Kidney (tissue), 14 donors: ENCODE measurements around the gene SMC3. TPM values are rescaled to one million over a fixed set of nuclear protein-coding genes. Genes with fewer than 3 reads are reported as not detected.

Experiments
- DNase-seq, 5 donors: peaks; one replicate each; pipeline ENCODE4 v3.0.0-alpha.2; 2013 to 2020
- FAIRE-seq: peaks from 2 replicates; lab custom pipeline; 2012; peaks lifted over from hg19 to GRCh38; lab: Jason Lieb, UNC
- H3K27ac ChIP-seq, 2 donors: one replicate each; pipeline ENCODE4 v1.7.0; 2013; ENCODE audit warnings: low read depth in 2 of 2, low read length in 2 of 2, inconsistent platforms in 1 of 2
- H3K27me3 ChIP-seq: one replicate; pipeline ENCODE4 v1.7.1; 2013; ENCODE audit warnings: low read length, inconsistent platforms; ENCODE audit not compliant: control insufficient read depth, insufficient read depth
- H3K36me3 ChIP-seq, 3 donors: one replicate each; pipeline versions ENCODE4 v1.7.0 to v1.7.1; 2013; ENCODE audit warnings: low read length in 3 of 3, control low read depth in 1 of 3, inconsistent platforms in 1 of 3; ENCODE audit not compliant: insufficient read depth in 3 of 3, control insufficient read depth in 2 of 3
- H3K4me1 ChIP-seq, 3 donors: one replicate each; pipeline versions ENCODE4 v1.7.0 to v1.7.1; 2013; ENCODE audit warnings: low read length in 3 of 3, inconsistent platforms in 1 of 3, low read depth in 1 of 3; ENCODE audit not compliant: control insufficient read depth in 2 of 3, insufficient read depth in 2 of 3
- H3K4me3 ChIP-seq, 3 donors: one replicate each; pipeline versions ENCODE4 v1.7.0 to v1.8.1; 2013; ENCODE audit warnings: low read length in 3 of 3, control low read depth in 1 of 3, inconsistent platforms in 1 of 3
- H3K9ac ChIP-seq, 3 donors: one replicate each; pipeline versions ENCODE4 v1.7.0 to v1.7.1; 2013; ENCODE audit warnings: low read length in 3 of 3, control low read depth in 1 of 3, inconsistent platforms in 1 of 3
- H3K9me3 ChIP-seq, 3 donors: one replicate each; pipeline versions ENCODE4 v1.7.0 to v1.7.1; 2013; ENCODE audit warnings: low read length in 3 of 3, control low read depth in 1 of 3, inconsistent platforms in 1 of 3; ENCODE audit not compliant: control insufficient read depth in 2 of 3, insufficient read depth in 1 of 3
- CTCF ChIP-seq: IDR thresholded peaks from 3 replicates; pipeline ENCODE4 v1.5.1; 2012; ENCODE audit warnings: mild to moderate bottlenecking, moderate library complexity, borderline replicate concordance; ENCODE audit not compliant: insufficient read depth; ENCODE audit errors: extremely low read depth
- intact Hi-C: fragments of 100-400 bp; cut with DNase I; formaldehyde crosslinking; loops from one replicate; pipeline ENCODE4 v1.11.1; 2022
- polyA plus RNA-seq: library from polyadenylated mRNA; stranded (reverse); fragments of 350-450 nt; fragmentation: Illumina TruSeq; extraction: RNeasy Lipid Tissue Mini Kit (QIAGEN cat#74804); gene quantifications from one replicate; pipeline ENCODE4 v1.2.3, GENCODE V29; 2014; ENCODE audit warnings: low read depth, low replicate concordance; ENCODE audit not compliant: insufficient read depth
- total RNA-seq: library from RNA; stranded (reverse); fragmentation: NEBNext Ultra II Directional; extraction: Animal tissue kit (Norgen Biotek cat#: 25700); gene quantifications from one replicate; pipeline ENCODE4 v1.2.1, GENCODE V29; 2021
- donor health status: control.
- donor health status: control.
- donor health status: control.
- donor health status: control.
- donor health status: control.
- donor health status: DM: yes; HTN: yes; CAD: no.
- donor health status: Normal renal cell carcinoma (clear cell type).

Gene SMC3
- total and polyA plus RNA-seq, 2 donors from 2014 or later = 13.9 to 29.6 TPM

GRCh38 chr10:110546499-110547110 lies 20.9 kb upstream of the SMC3 start:
- no peak for TF ChIP-seq CTCF
- no peaks in the 10 kb centered on the region for H3K9me3 ChIP-seq
- H3K27me3 ChIP-seq = peaks cover 2% of the 10 kb centered on the region
- no peak for FAIRE-seq
- H3K9ac ChIP-seq = no peak overlapping the region
- H3K36me3 ChIP-seq = no peaks in the 10 kb centered on the region
- intact Hi-C loops = loop anchor here (5.0 kb wide), 1 partner anchor 234 kb away; no protein-coding TSS in a partner anchor
- no peak overlapping the region for H3K27ac ChIP-seq
- no peak overlapping the region for H3K4me3 ChIP-seq
- no peaks in the 10 kb centered on the region for H3K4me1 ChIP-seq
- no peak for DNase-seq

DNA sequence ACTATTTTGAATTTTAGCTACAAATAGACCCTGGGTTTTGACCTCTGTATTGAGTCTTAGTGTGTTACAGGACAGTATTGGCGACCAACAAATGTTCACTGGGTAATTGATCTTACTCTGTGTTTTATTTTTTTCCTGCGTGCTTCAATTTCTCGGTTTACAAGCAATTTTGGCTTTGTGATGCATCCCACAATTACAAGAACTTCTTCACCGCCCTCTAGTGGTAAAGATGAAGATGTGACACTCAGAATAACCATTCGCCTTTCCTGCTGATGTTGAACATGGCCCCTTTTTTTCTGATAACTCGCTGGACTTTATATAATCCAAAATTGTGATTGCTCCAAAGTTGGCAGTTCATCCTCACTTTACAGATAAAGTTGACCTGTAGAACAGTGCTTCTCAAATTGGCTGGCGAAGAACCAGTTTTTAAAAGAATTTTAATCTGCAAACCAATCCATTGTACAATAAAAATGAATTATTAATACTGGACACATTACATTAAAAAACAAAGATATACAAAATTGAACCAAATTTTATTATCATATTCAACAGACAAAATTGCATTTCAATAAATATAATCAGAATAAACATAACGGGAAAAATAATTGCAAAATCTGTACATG lies 20.2 kb upstream of the SMC3 start:
- H3K27ac ChIP-seq = no peak overlapping the region
- no peaks in the 10 kb centered on the region for H3K4me1 ChIP-seq
- intact Hi-C loops = loop anchor here (5.0 kb wide), 1 partner anchor 235 kb away; no protein-coding TSS in a partner anchor
- no peaks in the 10 kb centered on the region for H3K36me3 ChIP-seq
- H3K9ac ChIP-seq = no peak overlapping the region
- DNase-seq = peak in 2 of 5 donors; percentile 69 to 73
- H3K4me3 ChIP-seq = no peak overlapping the region
- H3K27me3 ChIP-seq = peaks cover 2% of the 10 kb centered on the region
- TF ChIP-seq CTCF = peak; percentile 88
- peak; percentile 85 for FAIRE-seq
- H3K9me3 ChIP-seq = no peaks in the 10 kb centered on the region

GRCh38 chr10:110548002-110548401 lies 19.5 kb upstream of the SMC3 start:
- H3K4me1 ChIP-seq = no peaks in the 10 kb centered on the region

More at GRCh38 chr10:110548002-110548401, 19.5 kb upstream of the SMC3 start:
- Histone ChIP-seq H3K4me3 (no peak overlapping the region), H3K27me3 (peaks cover 2% of the 10 kb centered on the region), H3K36me3 (no peaks in the 10 kb centered on the region), H3K9me3 (no peaks in the 10 kb centered on the region), H3K9ac (no peak overlapping the region), H3K27ac (no peak overlapping the region)
- intact Hi-C loops = loop anchor here (5.0 kb wide), 1 partner anchor 236 kb away; no protein-coding TSS in a partner anchor
- FAIRE-seq (no peak), DNase-seq (no peak)
- TF ChIP-seq CTCF = no peak
